ENCODE results near the gene RAB10.

DNA sequence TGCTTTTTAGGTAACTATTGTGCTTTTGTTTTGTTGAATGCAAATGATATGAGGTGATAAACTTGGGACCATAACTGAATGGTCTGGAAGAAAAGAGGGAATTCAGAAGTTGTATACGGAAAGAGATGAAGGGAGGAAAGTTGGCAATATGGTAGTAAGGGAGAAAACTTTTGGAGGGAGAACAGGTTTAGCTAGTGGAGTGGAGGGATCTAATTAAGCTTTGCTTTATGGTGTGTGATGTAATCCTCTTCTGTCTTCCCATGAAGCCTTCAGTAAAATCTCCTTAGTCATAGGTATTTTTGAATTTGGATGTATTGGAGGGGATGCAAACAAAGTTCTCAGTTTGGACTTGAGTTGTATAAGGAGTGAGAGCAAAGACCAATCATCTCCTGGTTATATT, 20.2 kb upstream of the RAB10 start:
- TF ChIP-seq, protein P1, sequence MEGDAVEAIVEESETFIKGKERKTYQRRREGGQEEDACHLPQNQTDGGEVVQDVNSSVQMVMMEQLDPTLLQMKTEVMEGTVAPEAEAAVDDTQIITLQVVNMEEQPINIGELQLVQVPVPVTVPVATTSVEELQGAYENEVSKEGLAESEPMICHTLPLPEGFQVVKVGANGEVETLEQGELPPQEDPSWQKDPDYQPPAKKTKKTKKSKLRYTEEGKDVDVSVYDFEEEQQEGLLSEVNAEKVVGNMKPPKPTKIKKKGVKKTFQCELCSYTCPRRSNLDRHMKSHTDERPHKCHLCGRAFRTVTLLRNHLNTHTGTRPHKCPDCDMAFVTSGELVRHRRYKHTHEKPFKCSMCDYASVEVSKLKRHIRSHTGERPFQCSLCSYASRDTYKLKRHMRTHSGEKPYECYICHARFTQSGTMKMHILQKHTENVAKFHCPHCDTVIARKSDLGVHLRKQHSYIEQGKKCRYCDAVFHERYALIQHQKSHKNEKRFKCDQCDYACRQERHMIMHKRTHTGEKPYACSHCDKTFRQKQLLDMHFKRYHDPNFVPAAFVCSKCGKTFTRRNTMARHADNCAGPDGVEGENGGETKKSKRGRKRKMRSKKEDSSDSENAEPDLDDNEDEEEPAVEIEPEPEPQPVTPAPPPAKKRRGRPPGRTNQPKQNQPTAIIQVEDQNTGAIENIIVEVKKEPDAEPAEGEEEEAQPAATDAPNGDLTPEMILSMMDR (IDR thresholded peaks at IDR 0.05), result no peak
- no peak for TF ChIP-seq POLR2A (IDR thresholded peaks at IDR 0.05)
- TF ChIP-seq POLR2AphosphoS5 (IDR thresholded peaks at IDR 0.05), result no peak
